ENCODE data around the gene P2RX7. TPM values are rescaled to one million over a fixed set of nuclear protein-coding genes. Genes with fewer than 3 reads are reported as not detected.

P2RX7 gene
- total and polyA plus RNA-seq, 8 donors = 1.5 to 25.6 (median 2.1) TPM

DNA sequence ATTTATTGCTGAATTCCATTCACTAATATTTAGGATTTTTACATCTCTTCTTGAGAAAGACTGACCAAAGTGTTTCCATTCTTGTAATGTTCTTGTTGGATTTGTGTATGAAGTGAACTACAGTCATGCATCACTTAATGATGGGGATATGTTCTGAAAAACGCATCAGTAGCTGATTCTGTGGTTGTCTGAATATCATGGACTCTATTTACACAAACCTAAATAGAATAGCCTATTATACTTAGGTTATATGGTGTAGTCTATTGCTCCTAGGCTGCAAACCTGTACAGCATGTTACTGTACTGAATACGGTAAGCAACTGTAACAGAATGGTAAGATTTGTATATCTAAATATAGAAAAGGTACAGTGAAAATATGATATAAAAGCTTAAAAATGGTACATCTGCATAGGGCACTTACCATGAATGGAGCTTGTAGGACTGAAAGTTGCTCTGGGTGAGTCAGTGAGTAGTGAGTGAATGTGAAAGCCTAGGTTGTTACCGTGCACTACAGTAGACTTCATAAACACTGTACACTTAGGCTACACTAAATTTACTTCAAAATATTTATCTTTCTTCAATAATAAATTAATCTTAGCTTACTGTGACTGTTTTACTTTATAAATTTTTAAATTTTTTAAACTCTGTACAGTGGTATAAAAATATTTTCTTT lies 49.7 kb downstream of the P2RX7 start:
- ATAC-seq (no peak), DNase-seq (no peak)
- Histone ChIP-seq H3K27ac (no peak overlapping the region), H3K9me3 (no peaks in the 10 kb centered on the region), H3K4me1 (peaks cover 0 to 14% of the 10 kb centered on the region in 2 donors), H3K36me3 (peaks cover 0 to 49% of the 10 kb centered on the region in 2 donors), H3K27me3 (no peaks in the 10 kb centered on the region), H3K4me3 (no peak overlapping the region)
- TF ChIP-seq, protein P1, sequence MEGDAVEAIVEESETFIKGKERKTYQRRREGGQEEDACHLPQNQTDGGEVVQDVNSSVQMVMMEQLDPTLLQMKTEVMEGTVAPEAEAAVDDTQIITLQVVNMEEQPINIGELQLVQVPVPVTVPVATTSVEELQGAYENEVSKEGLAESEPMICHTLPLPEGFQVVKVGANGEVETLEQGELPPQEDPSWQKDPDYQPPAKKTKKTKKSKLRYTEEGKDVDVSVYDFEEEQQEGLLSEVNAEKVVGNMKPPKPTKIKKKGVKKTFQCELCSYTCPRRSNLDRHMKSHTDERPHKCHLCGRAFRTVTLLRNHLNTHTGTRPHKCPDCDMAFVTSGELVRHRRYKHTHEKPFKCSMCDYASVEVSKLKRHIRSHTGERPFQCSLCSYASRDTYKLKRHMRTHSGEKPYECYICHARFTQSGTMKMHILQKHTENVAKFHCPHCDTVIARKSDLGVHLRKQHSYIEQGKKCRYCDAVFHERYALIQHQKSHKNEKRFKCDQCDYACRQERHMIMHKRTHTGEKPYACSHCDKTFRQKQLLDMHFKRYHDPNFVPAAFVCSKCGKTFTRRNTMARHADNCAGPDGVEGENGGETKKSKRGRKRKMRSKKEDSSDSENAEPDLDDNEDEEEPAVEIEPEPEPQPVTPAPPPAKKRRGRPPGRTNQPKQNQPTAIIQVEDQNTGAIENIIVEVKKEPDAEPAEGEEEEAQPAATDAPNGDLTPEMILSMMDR (IDR thresholded peaks at IDR 0.05) = no peak
- intact Hi-C loops (cut with DNase I) = no loop called here

DNA sequence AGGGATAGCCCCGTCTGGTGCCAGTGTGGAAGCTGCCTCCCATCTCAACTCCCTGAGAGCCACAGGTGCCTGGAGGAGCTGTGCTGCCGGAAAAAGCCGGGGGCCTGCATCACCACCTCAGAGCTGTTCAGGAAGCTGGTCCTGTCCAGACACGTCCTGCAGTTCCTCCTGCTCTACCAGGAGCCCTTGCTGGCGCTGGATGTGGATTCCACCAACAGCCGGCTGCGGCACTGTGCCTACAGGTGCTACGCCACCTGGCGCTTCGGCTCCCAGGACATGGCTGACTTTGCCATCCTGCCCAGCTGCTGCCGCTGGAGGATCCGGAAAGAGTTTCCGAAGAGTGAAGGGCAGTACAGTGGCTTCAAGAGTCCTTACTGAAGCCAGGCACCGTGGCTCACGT lies 51.7 kb downstream of the P2RX7 start:
- intact Hi-C loops (cut with DNase I) = no loop called here
- H3K36me3 ChIP-seq = peaks cover 0 to 34% of the 10 kb centered on the region in 2 donors
- ATAC-seq (no peak), DNase-seq (peak in 1 of 4 donors; percentile 79)
- H3K27ac ChIP-seq = no peak overlapping the region
- TF ChIP-seq, protein P1 (IDR thresholded peaks at IDR 0.05) = no peak
- no peak overlapping the region for H3K4me3 ChIP-seq
- H3K9me3 ChIP-seq = no peaks in the 10 kb centered on the region
- H3K4me1 ChIP-seq = peaks cover 0 to 14% of the 10 kb centered on the region in 2 donors
- H3K27me3 ChIP-seq = no peaks in the 10 kb centered on the region

DNA sequence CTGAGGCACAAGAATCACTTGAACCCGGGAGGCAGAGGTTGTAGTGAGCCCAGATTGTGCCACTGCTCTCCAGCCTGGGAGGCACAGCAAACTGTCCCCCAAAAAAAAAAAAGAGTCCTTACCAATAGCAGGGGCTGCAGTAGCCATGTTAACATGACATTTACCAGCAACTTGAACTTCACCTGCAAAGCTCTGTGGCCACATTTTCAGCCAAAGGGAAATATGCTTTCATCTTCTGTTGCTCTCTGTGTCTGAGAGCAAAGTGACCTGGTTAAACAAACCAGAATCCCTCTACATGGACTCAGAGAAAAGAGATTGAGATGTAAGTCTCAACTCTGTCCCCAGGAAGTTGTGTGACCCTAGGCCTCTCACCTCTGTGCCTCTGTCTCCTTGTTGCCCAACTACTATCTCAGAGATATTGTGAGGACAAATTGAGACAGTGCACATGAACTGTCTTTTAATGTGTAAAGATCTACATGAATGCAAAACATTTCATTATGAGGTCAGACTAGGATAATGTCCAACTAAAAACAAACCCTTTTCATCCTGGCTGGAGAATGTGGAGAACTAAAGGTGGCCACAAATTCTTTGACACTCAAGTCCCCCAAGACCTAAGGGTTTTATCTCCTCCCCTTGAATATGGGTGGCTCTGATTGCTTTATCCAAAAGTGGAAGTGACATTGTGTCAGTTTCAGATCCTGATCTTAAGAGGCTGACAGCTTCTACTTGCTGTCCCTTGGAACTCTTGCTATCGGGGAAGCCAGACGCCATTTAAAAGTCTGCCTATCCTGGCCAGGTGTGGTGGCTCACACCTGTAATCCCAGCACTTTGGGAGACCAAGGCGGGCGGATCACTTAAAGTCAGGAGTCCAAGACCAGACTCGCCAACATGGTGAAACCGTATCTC lies 52.6 kb downstream of the P2RX7 start:
- no peaks in the 10 kb centered on the region for H3K27me3 ChIP-seq
- no peak for DNase-seq
- H3K4me3 ChIP-seq = no peak overlapping the region
- H3K9me3 ChIP-seq = no peaks in the 10 kb centered on the region
- no peak for ATAC-seq
- TF ChIP-seq, protein P1 (IDR thresholded peaks at IDR 0.05) = no peak
- intact Hi-C loops (cut with DNase I) = no loop called here
- peaks cover 0 to 18% of the 10 kb centered on the region in 2 donors for H3K4me1 ChIP-seq
- no peak overlapping the region for H3K27ac ChIP-seq
- H3K36me3 ChIP-seq = peaks cover 0 to 31% of the 10 kb centered on the region in 2 donors

DNA sequence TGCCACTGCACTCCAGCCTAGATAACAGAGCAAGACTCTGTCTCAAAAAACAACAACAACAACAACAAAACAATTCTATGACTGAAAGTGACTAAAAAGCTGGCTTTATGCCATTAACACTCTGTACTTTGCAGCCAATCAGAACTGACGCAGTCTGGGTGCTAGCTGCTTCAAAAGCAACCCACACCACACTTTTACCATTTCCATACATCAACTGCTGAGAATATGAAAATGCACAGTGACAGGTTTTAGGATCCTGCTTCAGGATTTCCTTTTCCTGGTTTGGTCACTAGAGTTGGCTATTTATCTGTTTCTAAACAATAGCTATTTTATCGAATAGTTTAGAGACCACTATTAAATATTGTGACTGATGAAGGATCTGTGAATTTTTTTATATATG lies 54.1 kb downstream of the P2RX7 start:
- Histone ChIP-seq H3K27ac (no peak overlapping the region), H3K4me3 (no peak overlapping the region), H3K27me3 (no peaks in the 10 kb centered on the region), H3K4me1 (peaks cover 0 to 21% of the 10 kb centered on the region in 2 donors), H3K9me3 (no peaks in the 10 kb centered on the region), H3K36me3 (peaks cover 0 to 15% of the 10 kb centered on the region in 2 donors)
- DNase-seq = no peak
- ATAC-seq = no peak
- intact Hi-C loops (cut with DNase I) = no loop called here
- TF ChIP-seq, protein P1 (IDR thresholded peaks at IDR 0.05) = no peak

DNA sequence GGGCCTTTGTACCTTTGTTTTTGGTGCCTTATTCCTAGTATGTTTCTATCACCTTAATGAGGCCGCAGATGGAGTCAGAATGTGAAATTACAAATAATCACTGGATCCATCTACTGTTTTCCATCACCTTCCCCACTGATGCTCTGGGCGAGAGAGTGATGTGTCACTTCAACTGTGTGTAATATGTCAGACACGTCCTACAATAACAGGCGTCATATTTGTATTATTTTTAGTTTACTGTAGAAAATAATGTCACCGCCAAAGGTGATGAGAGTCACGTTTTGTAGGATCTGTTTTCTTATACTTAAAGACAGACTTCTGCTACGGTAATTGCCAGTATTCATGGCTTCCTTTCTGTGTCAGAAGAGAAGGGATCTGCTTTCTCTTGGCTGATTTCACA lies 54.8 kb downstream of the P2RX7 start:
- TF ChIP-seq, protein P1 (IDR thresholded peaks at IDR 0.05) = no peak
- Histone ChIP-seq H3K9me3 (no peaks in the 10 kb centered on the region), H3K4me3 (no peak overlapping the region), H3K27ac (no peak overlapping the region), H3K4me1 (peaks cover 0 to 21% of the 10 kb centered on the region in 2 donors), H3K36me3 (peaks cover 0 to 14% of the 10 kb centered on the region in 2 donors), H3K27me3 (no peaks in the 10 kb centered on the region)
- ATAC-seq (no peak), DNase-seq (no peak)
- intact Hi-C loops (cut with DNase I) = no loop called here

Data from left lung (tissue), 10 donors.